8988T (cell line): ENCODE data around the gene AKT3.
"Not testable (repeated sequence)": the region's sequence is repeated elsewhere in the genome, so short reads cannot be mapped to it uniquely, and the experiment has no call there.

ENCODE experiments used
- DNase-seq: peaks from one replicate; pipeline ENCODE4 v3.0.0; 2011

The AKT3 gene

GRCh38 chr1:243594455-243594854 is 255.6 kb downstream of the AKT3 start:
- DNase-seq, result no peak

GRCh38 chr1:243589286-243589685 is 260.8 kb downstream of the AKT3 start:
- not testable (repeated sequence) for DNase-seq

- no peak for DNase-seq
Measured at GRCh38 chr1:243587823-243588560, 262.1 kb downstream of the AKT3 start.

DNA sequence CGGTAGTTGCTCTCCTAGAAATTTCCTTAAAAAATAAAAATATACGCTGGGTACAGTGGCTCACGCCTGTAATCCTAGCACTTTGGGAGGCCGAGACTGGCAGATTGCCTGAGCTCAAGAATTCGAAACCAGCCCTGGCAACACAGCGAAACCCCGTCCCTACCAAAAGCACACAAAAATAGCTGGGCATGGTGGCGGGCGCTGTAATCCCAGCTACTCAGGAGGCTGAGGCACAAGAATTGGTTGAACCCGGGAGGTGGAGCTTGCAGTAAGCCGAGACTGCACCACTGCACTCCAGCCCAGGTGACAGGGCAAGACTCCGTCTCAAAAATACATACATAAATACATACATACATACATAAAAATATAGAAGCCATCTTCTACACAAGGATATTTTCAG is 262.8 kb downstream of the AKT3 start:
- DNase-seq, result no peak

- DNase-seq, result no peak
Measured at GRCh38 chr1:243585982-243586381, 264.1 kb downstream of the AKT3 start.

- DNase-seq, result no peak
Measured at GRCh38 chr1:243582326-243582725, 267.7 kb downstream of the AKT3 start.

DNA sequence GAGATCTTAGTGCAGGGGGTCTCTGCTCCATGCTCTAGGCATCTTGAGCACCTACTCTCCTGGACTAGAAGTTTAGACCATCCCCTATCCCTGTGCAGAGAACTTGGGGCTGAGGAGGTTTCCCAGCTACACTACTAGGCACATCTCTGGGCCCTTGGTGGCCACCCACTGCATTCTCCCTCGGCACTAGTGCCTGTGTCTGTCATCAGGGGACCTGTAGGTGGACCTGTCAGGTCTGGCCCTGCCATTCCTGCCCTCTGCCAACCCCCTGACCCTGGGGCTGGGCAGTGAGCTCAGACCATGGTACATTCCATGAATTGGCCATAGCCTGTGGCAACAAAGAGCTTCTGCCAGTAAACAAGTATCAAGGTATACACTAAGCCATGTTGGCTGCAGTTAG is 269.1 kb downstream of the AKT3 start:
- no peak for DNase-seq

DNA sequence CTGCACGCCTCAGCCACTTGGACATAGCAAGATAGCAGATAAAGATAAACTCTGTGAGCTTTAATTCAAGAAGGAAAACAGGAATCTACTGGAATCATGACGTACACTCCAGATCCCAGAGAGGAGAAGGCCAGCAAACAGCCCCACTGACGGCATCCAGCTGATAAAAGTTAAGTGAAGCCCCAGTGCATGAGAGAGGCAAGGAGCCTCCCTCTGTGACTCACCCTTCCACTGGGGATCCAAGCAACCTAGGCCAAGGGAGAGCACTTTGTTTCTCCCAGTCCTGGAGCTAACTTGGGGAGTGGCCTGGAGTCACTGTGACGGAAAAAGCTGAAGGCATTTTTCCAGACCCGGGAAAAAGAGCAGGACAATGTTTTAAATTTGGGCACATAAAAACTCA is 270.0 kb downstream of the AKT3 start:
- DNase-seq, result no peak

DNA sequence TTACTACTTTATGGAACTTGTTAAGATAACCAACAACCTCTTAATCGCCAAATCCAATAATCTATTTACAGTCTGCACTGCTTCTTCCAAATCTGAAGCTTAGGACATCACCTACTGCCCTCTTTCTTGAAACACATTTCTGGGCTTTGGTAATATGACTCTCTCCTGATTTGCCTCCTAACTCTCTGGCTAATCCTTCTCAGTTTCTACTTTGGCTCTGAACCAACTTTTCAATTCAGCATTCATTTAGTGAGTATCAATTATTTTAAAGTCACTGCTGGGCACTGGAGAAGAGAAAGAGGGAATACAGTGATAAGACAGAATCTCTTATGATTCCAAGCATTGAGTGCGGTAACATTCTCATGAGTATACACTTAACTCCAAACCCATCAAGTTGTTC is 275.0 kb downstream of the AKT3 start:
- no peak for DNase-seq

- no peak for DNase-seq
Measured at GRCh38 chr1:243572940-243573339, 277.1 kb downstream of the AKT3 start.

- no peak for DNase-seq
Measured at GRCh38 chr1:243568793-243569192, 281.2 kb downstream of the AKT3 start.

DNA sequence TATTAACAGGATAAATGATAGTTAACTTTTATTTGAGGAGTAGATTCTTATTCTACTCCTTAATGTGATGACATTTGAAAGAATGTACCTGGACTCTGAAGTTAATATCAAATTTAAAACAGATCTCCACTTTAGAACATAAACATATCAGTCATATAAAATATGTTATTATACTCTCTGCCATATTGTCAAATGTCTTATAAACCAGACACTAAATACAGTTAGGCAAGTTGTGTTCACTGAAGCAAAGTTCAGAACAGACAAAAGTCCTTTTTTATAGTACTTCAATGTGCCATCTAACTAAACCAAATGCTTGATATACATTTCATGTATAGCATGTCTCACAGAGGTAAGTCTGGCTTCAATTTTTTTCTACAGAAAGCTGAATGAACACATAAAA is 285.2 kb downstream of the AKT3 start:
- DNase-seq, result no peak

- no peak for DNase-seq
Measured at GRCh38 chr1:243563732-243564131, 286.3 kb downstream of the AKT3 start.

GRCh38 chr1:243562473-243562872 is 287.6 kb downstream of the AKT3 start:
- DNase-seq, result no peak

- DNase-seq, result no peak
Measured at GRCh38 chr1:243561588-243562319, 288.3 kb downstream of the AKT3 start.

DNA sequence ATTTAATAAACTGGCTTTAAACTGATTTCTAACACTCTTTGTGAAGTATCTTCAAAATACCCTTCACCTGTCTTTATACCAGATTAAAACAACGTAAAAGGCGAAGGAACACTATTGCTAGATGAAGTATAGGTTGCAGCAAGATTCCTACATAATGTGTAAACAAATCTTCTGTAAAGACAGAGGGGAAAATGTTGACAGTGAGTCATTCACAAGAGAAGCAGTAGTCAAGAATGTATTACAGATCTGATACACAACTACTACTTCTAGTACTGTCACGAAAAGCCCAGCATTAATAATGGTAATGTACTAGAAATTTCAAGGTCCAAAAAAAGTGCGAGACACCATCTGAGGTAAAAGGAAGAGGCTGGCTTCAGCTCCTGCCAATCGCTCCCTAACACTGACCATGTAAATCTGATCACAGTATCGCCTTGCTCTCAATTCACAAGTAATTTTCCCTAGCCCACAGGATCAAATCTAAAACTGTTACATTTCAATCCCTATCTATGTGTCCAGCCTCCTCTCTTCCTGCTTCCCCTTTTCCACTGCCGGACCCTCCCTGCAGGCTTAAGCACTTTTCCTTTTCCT is 290.4 kb downstream of the AKT3 start:
- DNase-seq, result no peak

- DNase-seq, result no peak
Measured at GRCh38 chr1:243558576-243558975, 291.5 kb downstream of the AKT3 start.

GRCh38 chr1:243557866-243558265 is 292.2 kb downstream of the AKT3 start:
- DNase-seq, result no peak

DNA sequence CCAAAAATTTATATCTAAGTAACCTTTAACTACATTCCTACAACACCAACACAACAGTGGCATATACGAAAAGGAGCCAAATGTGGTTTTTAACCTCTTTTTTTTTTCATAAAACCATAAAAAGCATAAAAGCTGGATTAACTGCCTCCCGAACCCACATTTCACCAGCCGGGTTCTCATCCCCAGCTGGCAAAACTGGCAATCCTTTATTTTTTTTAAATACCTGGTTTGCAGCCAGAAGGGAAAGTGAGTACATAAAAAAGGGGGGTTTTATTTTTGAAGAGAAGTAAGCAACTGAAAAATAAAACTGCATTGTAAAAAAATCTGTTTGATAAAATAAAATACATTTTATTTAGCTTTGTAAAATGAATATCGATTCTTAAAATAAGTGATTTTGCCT is 295.4 kb downstream of the AKT3 start:
- DNase-seq, result no peak

GRCh38 chr1:243553090-243553489 is 297.0 kb downstream of the AKT3 start:
- DNase-seq, result no peak

DNA sequence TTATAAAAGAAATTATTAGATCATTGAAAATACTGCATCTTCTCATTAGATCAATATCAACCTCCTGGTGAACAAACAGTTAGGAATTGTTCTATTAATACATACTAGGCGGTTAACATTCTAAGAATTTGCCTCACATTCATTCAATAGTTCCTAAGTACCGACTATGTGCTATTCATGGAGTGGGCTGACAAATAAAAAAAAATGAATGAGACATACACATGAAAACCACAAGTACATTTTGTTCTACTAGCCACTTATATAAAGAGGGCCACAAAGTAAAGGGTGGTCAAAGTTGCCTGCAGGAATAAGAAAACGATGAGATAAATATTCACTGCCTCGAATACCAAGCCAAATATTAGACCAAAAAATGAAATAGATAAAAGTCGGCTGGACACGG is 299.8 kb downstream of the AKT3 start:
- DNase-seq, result no peak

GRCh38 chr1:243549791-243550190 is 300.3 kb downstream of the AKT3 start:
- DNase-seq, result no peak

DNA sequence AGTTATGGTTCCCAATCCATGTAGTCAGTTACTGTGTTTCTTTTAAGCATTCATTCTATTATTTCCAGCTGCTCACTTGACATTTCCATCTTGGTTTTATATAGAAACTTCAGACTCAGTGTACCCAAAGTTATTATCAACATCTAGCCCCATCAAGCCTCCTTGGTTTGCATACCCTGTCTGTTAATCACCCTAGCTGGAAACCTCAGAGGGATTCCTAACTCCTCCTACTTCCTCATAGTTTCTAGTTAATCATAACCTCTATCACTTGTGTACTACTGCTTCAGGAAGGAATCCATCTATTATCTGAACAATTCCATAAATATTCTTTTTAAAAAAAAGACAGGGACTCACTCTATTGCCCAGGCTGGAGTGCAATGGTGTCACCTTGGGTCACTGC is 300.9 kb downstream of the AKT3 start:
- DNase-seq, result no peak

GRCh38 chr1:243548516-243548915 is 301.5 kb downstream of the AKT3 start:
- no peak for DNase-seq
